ENCODE results near the gene ZMIZ1.

ZMIZ1 gene

GRCh38 chr10:79075418-79075817, 6.7 kb downstream of the ZMIZ1 start:
- TF ChIP-seq CTCF (IDR thresholded peaks at IDR 0.05; ENCODE audit: low read depth, low read length): no peak
- no peak overlapping the region for H3K4me3 ChIP-seq (replicated peaks in 1 of 2; ENCODE audit: low read depth in 2 of 2, low read length in 2 of 2)
- DNase-seq (ENCODE audit: low read depth in 2 of 2): no peak

GRCh38 chr10:79077488-79078173, 8.9 kb downstream of the ZMIZ1 start:
- no peak for DNase-seq (ENCODE audit: low read depth in 2 of 2)
- no peak overlapping the region for H3K4me3 ChIP-seq (replicated peaks in 1 of 2; ENCODE audit: low read depth in 2 of 2, low read length in 2 of 2)
- no peak for TF ChIP-seq CTCF (IDR thresholded peaks at IDR 0.05; ENCODE audit: low read depth, low read length)

GRCh38 chr10:79078367-79079053, 9.7 kb downstream of the ZMIZ1 start:
- TF ChIP-seq CTCF (IDR thresholded peaks at IDR 0.05; ENCODE audit: low read depth, low read length): no peak
- H3K4me3 ChIP-seq (replicated peaks in 1 of 2; ENCODE audit: low read depth in 2 of 2, low read length in 2 of 2): no peak overlapping the region
- no peak for DNase-seq (ENCODE audit: low read depth in 2 of 2)

- peak in 1 of 2 donors; percentile 21 for DNase-seq (ENCODE audit: low read depth in 2 of 2)
- no peak for TF ChIP-seq CTCF (IDR thresholded peaks at IDR 0.05; ENCODE audit: low read depth, low read length)
- no peak overlapping the region for H3K4me3 ChIP-seq (replicated peaks in 1 of 2; ENCODE audit: low read depth in 2 of 2, low read length in 2 of 2)
Measured at GRCh38 chr10:79079054-79079397, 10.3 kb downstream of the ZMIZ1 start.

- no peak for TF ChIP-seq CTCF (IDR thresholded peaks at IDR 0.05; ENCODE audit: low read depth, low read length)
- no peak overlapping the region for H3K4me3 ChIP-seq (replicated peaks in 1 of 2; ENCODE audit: low read depth in 2 of 2, low read length in 2 of 2)
- DNase-seq (ENCODE audit: low read depth in 2 of 2): peak; percentile 35 to 65
Measured at GRCh38 chr10:79079490-79080355, 11.0 kb downstream of the ZMIZ1 start.

GRCh38 chr10:79081353-79082034, 12.7 kb downstream of the ZMIZ1 start:
- peak; percentile 62 to 90 for DNase-seq (ENCODE audit: low read depth in 2 of 2)
- no peak overlapping the region for H3K4me3 ChIP-seq (replicated peaks in 1 of 2; ENCODE audit: low read depth in 2 of 2, low read length in 2 of 2)
- TF ChIP-seq CTCF (IDR thresholded peaks at IDR 0.05; ENCODE audit: low read depth, low read length): no peak

All from cardiac fibroblast (primary cell).